B cell (primary cell): ENCODE measurements around the gene SS18L1.

ENCODE experiments used
- CTCF ChIP-seq: fragments of 200-600 bp; IDR thresholded peaks from one replicate; pipeline ENCODE4 v1.8.0; 2022; ENCODE audit warnings: antibody characterized with exemption, mild to moderate bottlenecking
- EZH2 ChIP-seq: IDR thresholded peaks from 2 replicates; pipeline ENCODE4 v1.6.1; 2012; ENCODE audit warnings: borderline replicate concordance, low read depth, mild to moderate bottlenecking, moderate library complexity, low read length; ENCODE audit not compliant: insufficient read depth, poor library complexity, severe bottlenecking

- TF ChIP-seq CTCF (no peak), EZH2 (no peak)
Measured at GRCh38 chr20:62222266-62222850, 78.8 kb downstream of the SS18L1 start.
